H1 (cell line): Measurements from ENCODE around the gene CDK5R1. TPM values are rescaled to one million over a fixed set of nuclear protein-coding genes. Genes with fewer than 3 reads are reported as not detected.

Experiments
- POU5F1 ChIP-seq: IDR thresholded peaks from 2 replicates; pipeline ENCODE4 v1.6.1; 2011; ENCODE audit warnings: low read depth, mild to moderate bottlenecking, low read length, moderate library complexity
- USF2 ChIP-seq: IDR thresholded peaks from 2 replicates; pipeline ENCODE4 v1.6.1; 2011; ENCODE audit warnings: low read length, improper control_type of control experiment
- polyA plus RNA-seq, 7 experiments: library from polyadenylated mRNA; depleted of rRNA in 3 of 7; stranded (reverse) in 5 of 7; unstranded in 2 of 7; fragments of >200 nt in 5 of 7; fragments of 200-250 nt in 2 of 7; gene quantifications; 1 replicate in 5 of 7; 2 replicates in 1 of 7; 4 replicates in 1 of 7; pipeline versions ENCODE4 v1.2.1 to v1.2.3, GENCODE V29; 2011 to 2013; ENCODE audit warnings: missing spikeins in 2 of 7, mixed read lengths in 2 of 7
- total RNA-seq: library from RNA; stranded (reverse); fragmentation: NEBNext Ultra II Directional; extraction: Animal tissue kit (Norgen Biotek cat#: 25700); gene quantifications from 2 replicates; pipeline ENCODE4 v1.2.1, GENCODE V29; 2021

The CDK5R1 gene
- total and polyA plus RNA-seq, 2 of the 8 experiments (the other 6 are each of a cell fraction or from before 2014, with no cell fraction given), result 2.7 to 9.9 TPM

GRCh38 chr17:32481193-32481592 lies 5.6 kb upstream of the CDK5R1 start (continued):
- TF ChIP-seq POU5F1 (no peak), USF2 (no peak)
